GM21528 (cell line): Measurements from ENCODE around the gene OARD1.
"Not testable (repeated sequence)": the region's sequence is repeated elsewhere in the genome, so short reads cannot be mapped to it uniquely, and the experiment has no call there.

ENCODE experiments used
- ATAC-seq: cut with Tn5 transposase; IDR thresholded peaks from one replicate; pipeline ENCODE4 v1.9.1; 2021; ENCODE audit warnings: mild to moderate bottlenecking, moderate library complexity; ENCODE audit not compliant: unreplicated experiment, low FRiP score

Gene OARD1

DNA sequence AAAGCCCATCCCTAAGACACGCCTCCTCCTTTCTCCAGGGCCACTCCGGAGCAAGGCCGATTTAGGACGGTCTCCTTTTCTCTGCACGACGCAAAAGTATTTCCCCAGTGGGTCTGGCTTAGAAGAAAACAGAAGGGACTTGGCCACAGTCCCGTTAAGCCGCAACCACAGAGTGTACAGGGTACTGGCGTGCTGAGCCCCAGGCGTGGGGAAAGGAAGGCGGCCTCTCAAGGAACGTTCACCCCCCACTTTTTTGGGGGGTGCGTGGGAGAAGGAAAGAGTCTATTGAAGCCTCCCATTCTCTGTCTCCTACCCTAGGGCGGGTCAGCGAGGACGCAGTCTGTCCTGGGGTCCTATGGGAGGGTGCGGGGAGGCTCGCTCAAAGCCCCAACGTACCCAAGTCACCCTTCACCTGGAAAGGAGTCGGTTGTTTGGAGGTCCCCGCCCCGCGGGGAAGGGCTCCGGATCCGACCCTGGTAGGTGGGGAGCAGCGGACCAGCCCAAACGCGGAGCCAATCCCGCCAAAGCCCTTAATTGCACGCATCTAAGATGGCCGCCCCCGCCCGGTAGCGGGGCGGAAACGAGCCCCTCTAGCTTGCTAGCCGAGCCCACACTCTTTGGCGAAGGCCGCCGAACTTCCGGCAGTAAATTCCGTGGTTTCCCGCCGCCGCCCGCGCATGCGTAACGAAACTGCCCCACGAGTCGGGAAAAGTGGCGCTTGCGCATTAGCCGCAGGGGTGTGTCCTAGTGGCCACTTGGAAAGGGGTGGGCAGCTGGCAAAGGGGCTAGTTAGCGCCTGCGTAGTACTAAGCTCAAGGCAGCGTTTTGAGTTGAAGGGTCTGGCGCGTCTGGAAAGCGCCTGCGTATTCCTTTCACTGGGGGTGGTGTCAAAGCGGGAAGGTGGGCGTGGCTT is at the start of gene OARD1:
TSS of gene OARD1 (minus strand) at position 434 of the 913 bp plus-strand sequence. CDS start 722 bp downstream, outside the sequence.
- ATAC-seq = peak; percentile 73

DNA sequence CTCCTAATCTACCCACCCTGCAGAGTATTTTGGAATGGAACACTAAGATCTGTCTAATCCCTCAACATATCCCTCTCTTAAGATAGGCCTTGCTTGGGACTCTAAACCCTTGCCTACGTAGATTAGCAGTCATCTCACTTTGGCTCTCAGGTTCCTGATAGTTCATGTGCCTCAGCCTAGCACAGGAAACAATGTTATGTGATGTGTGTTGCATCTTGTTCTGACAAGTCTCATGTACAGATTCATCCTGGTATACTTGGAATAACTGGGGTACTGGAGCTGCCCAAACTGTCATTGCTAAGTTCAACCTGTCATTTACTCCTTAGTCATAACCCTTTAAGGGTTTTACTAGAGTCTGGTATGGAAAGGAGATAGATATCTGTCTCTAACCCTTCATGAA is 47.9 kb upstream of the OARD1 start:
- no peak for ATAC-seq

GRCh38 chr6:41119508-41119907 is 47.4 kb upstream of the OARD1 start:
- ATAC-seq = no peak

DNA sequence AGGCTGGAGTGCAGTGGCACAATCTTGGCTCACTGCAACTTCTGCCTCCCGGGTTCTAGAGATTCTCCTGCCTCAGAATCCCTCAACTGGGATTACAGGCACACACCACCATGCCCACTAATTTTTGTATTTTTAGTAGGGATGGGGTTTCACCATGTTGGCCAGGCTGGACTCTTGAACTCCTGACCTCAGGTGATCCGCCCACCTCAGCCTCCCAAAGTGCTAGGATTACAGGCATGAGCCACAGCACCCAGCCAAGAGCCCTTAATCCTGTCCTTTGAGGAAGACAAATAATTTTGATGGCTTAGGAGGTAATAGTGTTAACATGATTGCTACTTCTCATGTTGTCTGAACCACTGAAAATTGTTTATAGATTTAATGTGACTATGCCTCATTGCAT is 42.9 kb upstream of the OARD1 start:
- not testable (repeated sequence) for ATAC-seq

DNA sequence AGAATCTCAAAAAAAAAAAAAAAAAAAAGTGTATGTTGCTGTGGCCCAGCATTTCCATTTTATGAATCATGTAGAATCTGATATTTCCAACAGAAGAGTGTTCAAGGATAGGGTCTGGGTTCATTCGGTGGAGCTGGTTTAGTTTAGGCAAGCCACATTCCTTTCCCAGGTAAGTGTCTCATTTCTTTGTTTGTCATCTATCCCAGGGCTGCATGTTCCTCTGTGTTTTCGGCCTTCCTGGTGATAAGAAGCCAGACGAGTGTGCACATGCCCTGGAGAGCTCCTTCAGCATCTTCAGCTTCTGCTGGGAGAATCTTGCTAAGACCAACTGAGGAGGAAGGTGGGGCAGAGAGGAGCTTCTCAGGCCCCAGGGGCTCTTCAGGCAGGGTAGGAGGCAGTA is 38.9 kb upstream of the OARD1 start:
- ATAC-seq = no peak

GRCh38 chr6:41103847-41104246 is 31.7 kb upstream of the OARD1 start:
- ATAC-seq = no peak

DNA sequence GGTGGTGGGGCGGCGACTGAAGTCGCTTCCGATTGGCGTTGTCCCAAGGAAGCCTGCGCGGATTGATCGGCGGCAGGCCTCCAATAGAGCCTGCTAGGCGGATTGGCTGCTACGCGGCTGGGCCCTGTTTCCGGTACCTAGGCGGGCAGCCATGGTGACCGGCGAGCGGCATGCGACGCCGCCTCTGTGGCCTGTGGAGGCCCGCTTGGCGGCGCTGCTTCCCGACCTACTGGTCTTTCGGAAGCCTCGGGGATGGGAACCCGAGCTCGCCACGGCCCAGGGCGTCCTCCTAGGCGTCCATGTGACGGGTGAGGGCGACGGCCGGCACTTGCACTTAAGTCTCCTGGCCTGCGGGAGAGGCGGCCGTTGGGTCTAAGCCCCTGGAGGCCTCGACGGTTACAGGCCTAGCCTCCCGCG is 28.7 kb upstream of the OARD1 start:
- no peak for ATAC-seq

DNA sequence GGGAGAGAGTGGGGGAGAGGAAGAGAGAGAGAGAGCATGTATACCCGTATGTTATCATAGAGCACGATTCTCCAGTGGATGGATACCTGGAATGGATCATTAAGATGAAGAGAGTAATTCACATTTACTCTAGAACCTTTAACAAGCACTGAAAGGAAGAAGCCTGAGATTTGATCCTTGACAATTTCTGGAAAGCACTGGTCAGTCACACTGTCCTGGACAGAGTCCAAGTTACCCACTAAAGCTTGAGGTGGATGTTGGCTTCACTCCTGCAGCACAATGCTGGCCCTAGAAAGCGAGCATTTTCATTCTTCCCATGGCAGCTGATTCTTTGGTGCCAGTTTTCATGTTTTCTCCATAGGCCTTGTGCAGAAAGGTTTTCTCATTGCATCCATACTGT is 26.2 kb upstream of the OARD1 start:
- no peak for ATAC-seq

DNA sequence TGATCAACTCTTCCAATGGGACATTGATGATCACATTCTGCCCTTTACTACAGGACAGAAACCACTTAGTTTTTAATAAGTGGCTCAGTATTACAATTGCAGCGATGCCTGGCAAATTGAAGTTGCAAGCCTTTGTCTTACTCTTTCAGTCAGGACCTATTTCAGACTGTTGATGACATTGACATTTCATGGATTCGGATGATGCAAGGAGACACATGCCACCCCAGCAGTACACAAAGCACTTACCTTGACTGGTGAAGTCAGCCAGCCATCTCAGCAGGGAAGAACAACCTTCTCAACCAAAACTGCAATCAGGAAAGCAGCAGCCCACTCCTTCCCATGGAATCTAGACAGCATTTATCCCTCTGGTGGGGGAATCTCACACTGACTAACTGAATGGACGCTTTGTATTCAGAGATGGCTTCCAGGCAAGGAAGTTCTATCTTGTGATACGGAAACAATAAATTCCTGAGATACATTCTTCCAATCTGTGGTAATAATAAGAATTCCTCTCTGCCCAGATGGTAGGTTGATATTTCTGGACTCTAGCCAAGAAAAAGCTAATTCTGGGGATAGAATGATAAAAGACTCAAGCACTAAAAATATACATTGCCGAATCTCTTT is 25.4 kb upstream of the OARD1 start:
- no peak for ATAC-seq

GRCh38 chr6:41093729-41094128 is 21.6 kb upstream of the OARD1 start:
- no peak for ATAC-seq

- no peak for ATAC-seq
Observed at GRCh38 chr6:41092421-41093140, 20.4 kb upstream of the OARD1 start.

- no peak for ATAC-seq
Observed at GRCh38 chr6:41090841-41091761, 18.9 kb upstream of the OARD1 start.

- ATAC-seq = no peak
Observed at GRCh38 chr6:41088451-41088850, 16.3 kb upstream of the OARD1 start.

GRCh38 chr6:41085182-41085581 is 13.0 kb upstream of the OARD1 start:
- ATAC-seq = no peak

DNA sequence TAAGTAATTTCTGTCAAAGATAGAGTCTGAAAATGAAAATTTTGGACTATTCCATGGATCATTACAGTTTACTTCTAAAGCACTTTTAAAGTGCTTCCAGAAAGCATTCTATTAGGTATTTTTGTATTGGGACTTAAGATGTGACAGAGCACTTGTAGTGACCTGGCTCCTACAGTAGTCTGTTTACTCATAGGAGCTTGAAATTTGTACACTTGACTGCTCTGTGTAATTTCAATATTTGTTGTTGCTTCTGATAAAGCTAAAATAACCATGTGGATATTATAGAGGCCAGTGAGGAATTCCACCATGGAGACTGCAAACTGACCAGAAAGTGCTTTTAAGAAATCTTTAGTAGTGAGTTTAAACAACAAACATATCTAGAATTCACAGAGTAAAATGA is 10.9 kb upstream of the OARD1 start:
- ATAC-seq = no peak

GRCh38 chr6:41080621-41081020 is 8.5 kb upstream of the OARD1 start:
- ATAC-seq = no peak

DNA sequence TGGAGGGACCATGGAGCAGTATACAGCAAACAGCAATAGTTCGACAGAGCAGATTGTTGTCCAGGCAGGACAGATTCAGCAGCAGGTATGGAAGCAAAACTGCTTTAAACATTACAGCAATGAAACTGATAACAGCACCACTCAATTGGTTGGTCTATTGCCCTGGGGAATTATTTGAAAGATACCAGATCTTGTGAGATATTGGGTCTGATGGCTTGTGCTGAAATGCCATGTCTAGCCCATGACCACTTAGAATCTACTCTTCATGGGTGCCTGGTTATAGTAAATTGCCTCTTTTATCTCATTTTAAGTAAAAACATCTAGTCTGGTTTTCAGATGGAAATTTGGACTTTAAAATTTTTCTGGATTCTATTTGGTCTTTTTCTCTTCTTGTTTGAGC is 6.9 kb upstream of the OARD1 start:
- ATAC-seq = no peak

- ATAC-seq = no peak
Observed at GRCh38 chr6:41078101-41078500, 5.9 kb upstream of the OARD1 start.

- no peak for ATAC-seq
Observed at GRCh38 chr6:41077536-41077935, 5.4 kb upstream of the OARD1 start.
